Progenitor cell of endocrine pancreas (in vitro differentiated cells): ENCODE results near the gene WDR27. TPM values are rescaled to one million over a fixed set of nuclear protein-coding genes. Genes with fewer than 3 reads are reported as not detected.

Source experiments
- DNase-seq: peaks from one replicate; pipeline ENCODE4 v3.0.0; 2021; ENCODE audit warnings: low spot score; ENCODE audit not compliant: unreplicated experiment
- H3K27ac Mint-ChIP-seq: 2 replicates; pipeline ENCODE4 v1.8.0; 2021; ENCODE audit warnings: mild to moderate bottlenecking, moderate library complexity, mixed read lengths
- H3K27me3 Mint-ChIP-seq: 2 replicates; pipeline ENCODE4 v1.8.0; 2021; ENCODE audit warnings: mixed read lengths
- H3K36me3 Mint-ChIP-seq: 2 replicates; pipeline ENCODE4 v1.8.0; 2022; ENCODE audit warnings: mixed read lengths; ENCODE audit not compliant: insufficient read depth
- H3K4me1 Mint-ChIP-seq: 2 replicates; pipeline ENCODE4 v1.8.0; 2021; ENCODE audit warnings: low read depth, mixed read lengths
- H3K4me3 Mint-ChIP-seq: 2 replicates; pipeline ENCODE4 v1.8.0; 2021; ENCODE audit warnings: low read depth, mild to moderate bottlenecking, moderate library complexity, mixed read lengths
- H3K9me3 Mint-ChIP-seq: 2 replicates; pipeline ENCODE4 v1.8.0; 2021; ENCODE audit warnings: low read depth, mixed read lengths
- total RNA-seq: library from RNA; stranded (reverse); gene quantifications from 2 replicates; pipeline ENCODE4 v1.2.1, GENCODE V29; 2021
- TF ChIP-seq, protein P1 (sequence below): fragments of 200-600 bp; sonication (generic); IDR thresholded peaks from one replicate; pipeline ENCODE4 v1.5.0; 2021; ENCODE audit warnings: antibody characterized with exemption, mild to moderate bottlenecking; ENCODE audit not compliant: unreplicated experiment

The WDR27 gene
- total RNA-seq, 1 donor from 2014 or later = 123 TPM

DNA sequence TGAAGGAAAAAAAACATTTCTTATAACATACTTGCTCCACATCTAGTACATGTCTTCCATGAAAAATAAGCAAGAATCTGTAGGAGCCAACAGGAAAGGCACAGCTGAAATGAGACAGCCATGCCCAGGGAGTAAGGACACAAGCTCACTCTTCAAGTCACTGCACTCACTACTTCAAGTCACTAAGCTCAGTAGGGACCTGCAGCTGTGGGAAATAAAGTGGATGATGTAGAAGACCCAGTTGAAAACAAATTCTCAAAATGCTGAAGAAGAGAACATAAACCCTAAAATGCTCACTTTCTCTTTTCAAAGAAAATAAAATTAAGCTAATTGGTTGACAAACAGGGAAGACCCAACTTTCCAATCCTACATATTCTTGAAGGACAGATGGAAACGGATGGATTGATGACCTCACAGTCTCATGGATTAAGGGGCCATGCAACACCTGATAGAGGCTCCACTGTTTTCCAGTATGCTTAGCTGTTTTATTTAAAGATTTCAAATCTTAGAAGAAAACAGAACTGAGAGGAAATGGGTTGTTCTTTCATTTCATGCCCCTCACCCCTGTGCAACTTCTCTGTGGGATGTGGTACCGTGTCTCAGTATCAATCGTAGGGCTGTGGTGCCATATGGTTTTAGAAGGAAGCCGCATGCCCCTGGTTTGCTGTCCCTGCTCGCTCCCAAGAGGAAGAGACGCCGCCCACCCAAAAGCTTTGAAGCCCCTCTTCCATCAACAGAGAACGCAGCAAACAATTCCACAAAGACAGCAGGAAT, 133.3 kb downstream of the WDR27 start:
- no peak overlapping the region for H3K4me3 Mint-ChIP-seq
- no peaks in the 10 kb centered on the region for H3K27me3 Mint-ChIP-seq
- peaks cover 8% of the 10 kb centered on the region for H3K36me3 Mint-ChIP-seq
- no peak overlapping the region for H3K27ac Mint-ChIP-seq
- no peak for DNase-seq
- TF ChIP-seq, protein P1, sequence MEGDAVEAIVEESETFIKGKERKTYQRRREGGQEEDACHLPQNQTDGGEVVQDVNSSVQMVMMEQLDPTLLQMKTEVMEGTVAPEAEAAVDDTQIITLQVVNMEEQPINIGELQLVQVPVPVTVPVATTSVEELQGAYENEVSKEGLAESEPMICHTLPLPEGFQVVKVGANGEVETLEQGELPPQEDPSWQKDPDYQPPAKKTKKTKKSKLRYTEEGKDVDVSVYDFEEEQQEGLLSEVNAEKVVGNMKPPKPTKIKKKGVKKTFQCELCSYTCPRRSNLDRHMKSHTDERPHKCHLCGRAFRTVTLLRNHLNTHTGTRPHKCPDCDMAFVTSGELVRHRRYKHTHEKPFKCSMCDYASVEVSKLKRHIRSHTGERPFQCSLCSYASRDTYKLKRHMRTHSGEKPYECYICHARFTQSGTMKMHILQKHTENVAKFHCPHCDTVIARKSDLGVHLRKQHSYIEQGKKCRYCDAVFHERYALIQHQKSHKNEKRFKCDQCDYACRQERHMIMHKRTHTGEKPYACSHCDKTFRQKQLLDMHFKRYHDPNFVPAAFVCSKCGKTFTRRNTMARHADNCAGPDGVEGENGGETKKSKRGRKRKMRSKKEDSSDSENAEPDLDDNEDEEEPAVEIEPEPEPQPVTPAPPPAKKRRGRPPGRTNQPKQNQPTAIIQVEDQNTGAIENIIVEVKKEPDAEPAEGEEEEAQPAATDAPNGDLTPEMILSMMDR = no peak
- H3K4me1 Mint-ChIP-seq = no peaks in the 10 kb centered on the region
- H3K9me3 Mint-ChIP-seq = no peaks in the 10 kb centered on the region

GRCh38 chr6:169567819-169568218, 134.0 kb downstream of the WDR27 start:
- no peak overlapping the region for H3K4me3 Mint-ChIP-seq
- DNase-seq = no peak
- H3K4me1 Mint-ChIP-seq = no peaks in the 10 kb centered on the region
- peaks cover 9% of the 10 kb centered on the region for H3K36me3 Mint-ChIP-seq
- no peaks in the 10 kb centered on the region for H3K27me3 Mint-ChIP-seq
- H3K27ac Mint-ChIP-seq = no peak overlapping the region
- no peaks in the 10 kb centered on the region for H3K9me3 Mint-ChIP-seq
- TF ChIP-seq, protein P1 = no peak

DNA sequence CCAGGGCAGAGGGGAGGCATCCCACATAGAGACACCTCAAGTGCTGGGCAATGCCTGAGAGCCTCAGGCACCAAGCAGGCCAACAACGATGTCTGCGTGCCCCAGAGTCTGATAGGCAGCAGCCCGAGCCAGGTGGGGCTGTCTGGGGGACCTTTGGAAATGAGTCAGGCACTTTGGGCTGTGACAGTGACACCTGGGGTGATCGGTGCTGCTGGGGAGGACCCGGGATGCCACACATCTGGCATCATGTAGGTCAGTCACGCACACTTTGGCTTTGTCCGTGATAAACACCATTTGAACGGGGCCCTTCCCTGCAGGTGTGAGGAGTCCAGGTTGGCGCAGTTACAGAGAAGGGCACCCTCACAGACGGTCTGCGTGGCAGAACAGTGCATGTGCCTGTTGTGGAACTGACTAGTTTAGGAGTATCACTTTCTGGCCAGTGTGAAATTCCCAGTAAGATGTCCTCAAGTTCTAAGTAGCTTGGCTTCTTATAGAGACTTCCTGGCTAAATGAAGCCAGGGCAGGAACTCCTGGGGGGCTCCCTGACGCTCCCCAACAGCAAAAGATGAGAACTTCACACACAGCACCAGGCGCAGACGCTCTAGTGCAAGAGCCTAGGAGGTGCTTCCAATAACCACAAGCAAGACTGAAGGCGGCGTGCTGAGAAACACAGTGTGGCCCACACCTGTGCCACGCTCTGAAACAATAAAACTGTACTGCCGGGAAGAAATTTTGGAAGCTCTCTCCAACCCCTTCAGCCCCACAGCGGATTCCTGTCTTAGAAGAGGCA, 134.7 kb downstream of the WDR27 start:
- TF ChIP-seq, protein P1 = no peak
- peaks cover 1% of the 10 kb centered on the region for H3K9me3 Mint-ChIP-seq
- no peak overlapping the region for H3K27ac Mint-ChIP-seq
- no peak for DNase-seq
- H3K27me3 Mint-ChIP-seq = no peaks in the 10 kb centered on the region
- H3K36me3 Mint-ChIP-seq = peaks cover 13% of the 10 kb centered on the region
- no peak overlapping the region for H3K4me3 Mint-ChIP-seq
- peaks cover 1% of the 10 kb centered on the region for H3K4me1 Mint-ChIP-seq

- no peak for DNase-seq
- H3K27ac Mint-ChIP-seq = no peak overlapping the region
- H3K4me1 Mint-ChIP-seq = peaks cover 5% of the 10 kb centered on the region
- no peaks in the 10 kb centered on the region for H3K27me3 Mint-ChIP-seq
- H3K36me3 Mint-ChIP-seq = peaks cover 16% of the 10 kb centered on the region
- H3K4me3 Mint-ChIP-seq = no peak overlapping the region
- TF ChIP-seq, protein P1 = no peak
- peaks cover 8% of the 10 kb centered on the region for H3K9me3 Mint-ChIP-seq
These were observed 135.5 kb downstream of the WDR27 start for GRCh38 chr6:169566319-169566718.

DNA sequence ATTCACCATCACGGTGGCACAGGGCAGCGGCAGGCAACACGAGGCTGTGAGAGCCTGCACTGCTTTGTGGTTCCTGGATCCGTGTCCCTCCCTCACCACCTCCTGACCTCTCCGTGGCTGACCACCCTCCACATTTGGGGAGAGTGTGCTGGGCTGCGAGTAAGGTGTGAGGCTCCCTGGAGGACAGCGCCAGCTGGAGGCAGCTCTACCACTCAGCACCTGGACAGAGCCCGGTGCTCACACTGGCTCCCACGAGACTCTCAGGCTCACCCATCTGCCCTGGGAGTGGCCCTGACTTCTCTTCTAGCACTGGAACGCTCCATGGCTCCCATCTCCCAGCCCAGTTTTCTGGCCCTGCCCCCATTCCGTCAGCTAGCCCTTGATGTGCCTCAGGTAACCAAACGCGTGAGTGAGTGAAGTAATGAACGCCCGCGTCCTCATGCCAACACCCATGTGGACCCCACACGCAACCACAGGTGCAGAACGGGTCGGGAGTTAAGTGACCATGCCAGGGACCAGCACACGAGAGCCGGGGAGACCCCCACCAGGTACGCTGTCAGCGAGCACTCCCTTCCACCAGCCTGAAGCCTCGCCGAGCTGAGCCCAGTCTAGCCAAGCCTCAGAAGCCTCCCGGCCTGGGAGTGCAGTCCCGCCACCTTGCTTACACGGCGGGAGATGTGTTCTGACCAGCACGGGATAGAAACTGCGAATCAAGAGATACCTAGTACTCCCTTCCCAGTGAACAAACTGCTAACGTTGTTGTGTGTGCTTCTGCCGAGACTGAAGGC, 137.2 kb downstream of the WDR27 start:
- Mint-ChIP-seq H3K9me3 (peaks cover 15% of the 10 kb centered on the region), H3K4me3 (no peak overlapping the region), H3K4me1 (peaks cover 5% of the 10 kb centered on the region), H3K27me3 (no peaks in the 10 kb centered on the region), H3K36me3 (peaks cover 19% of the 10 kb centered on the region), H3K27ac (no peak overlapping the region)
- TF ChIP-seq, protein P1 = no peak
- DNase-seq = no peak
